Ovary (tissue), 3 donors: Measurements from ENCODE around the gene BMF.

Experiments used
- CTCF ChIP-seq, 3 donors: fragments of 450-650 bp in 2 of 3; fragments of 200-600 bp in 1 of 3; IDR thresholded peaks; one replicate each; pipeline versions ENCODE4 v1.5.1 to v1.8.0; 2016 to 2022; ENCODE audit warnings: antibody characterized with exemption in 3 of 3, mild to moderate bottlenecking in 1 of 3
- EP300 ChIP-seq: sonication (generic); formaldehyde crosslinking; IDR thresholded peaks from one replicate; pipeline ENCODE4 v1.6.1; 2017; ENCODE audit warnings: antibody characterized with exemption
- POLR2A ChIP-seq: fragments of 450-650 bp; IDR thresholded peaks from one replicate; pipeline ENCODE4 v1.6.1; 2017; ENCODE audit warnings: antibody characterized with exemption, mild to moderate bottlenecking, moderate library complexity
- donor health status: DM: no; HTN: no; CAD: no.

- TF ChIP-seq POLR2A: no peak
- TF ChIP-seq CTCF (IDR thresholded peaks at IDR 0.05): no peak
- no peak for TF ChIP-seq EP300
Observed at GRCh38 chr15:40066589-40066988, 42.1 kb downstream of the BMF start.
